H1 (cell line): ENCODE results near the gene FGGY. TPM values are rescaled to one million over a fixed set of nuclear protein-coding genes. Genes with fewer than 3 reads are reported as not detected.

ENCODE experiments used
- CTCF ChIA-PET: fragments of 300-600 bp; sonication (Branson Sonifier 250); formaldehyde crosslinking; loops from one replicate; lab custom pipeline; 2021; ENCODE audit not compliant: partially characterized antibody; lab: Charles Lee
- POLR2A ChIA-PET: fragments of 300-600 bp; sonication (Branson Sonifier 250); formaldehyde crosslinking; loops from one replicate; lab custom pipeline; 2021; ENCODE audit warnings: inconsistent platforms; ENCODE audit not compliant: partially characterized antibody; lab: Charles Lee
- DNase-seq, 2 experiments: peaks; one replicate each; pipeline versions ENCODE4 v3.0.0 to v3.0.0-alpha.2; 2010 to 2022; ENCODE audit warnings: low spot score in 2 of 2, low read depth in 1 of 2, mixed read lengths in 1 of 2
- FAIRE-seq: peaks from 2 replicates; lab custom pipeline; 2011; peaks lifted over from hg19 to GRCh38; lab: Jason Lieb, UNC
- H2AFZ ChIP-seq: 2 replicates; pipeline ENCODE4 v1.8.1; 2012; ENCODE audit warnings: low read length, inconsistent platforms
- H2AK5ac ChIP-seq: 2 replicates; pipeline ENCODE4 v1.6.1; 2013; ENCODE audit warnings: low read depth, low read length
- H2BK120ac ChIP-seq: replicated peaks from 2 replicates; pipeline ENCODE3; 2013; ENCODE audit warnings: low read depth, low read length, inconsistent platforms
- H2BK12ac ChIP-seq: 2 replicates; pipeline ENCODE4 v1.6.1; 2013; ENCODE audit warnings: low read depth, low read length
- H2BK15ac ChIP-seq: 2 replicates; pipeline ENCODE4 v1.6.1; 2013; ENCODE audit warnings: low read length
- H2BK20ac ChIP-seq: 2 replicates; pipeline ENCODE4 v1.6.1; 2013; ENCODE audit warnings: low read length
- H2BK5ac ChIP-seq: 2 replicates; pipeline ENCODE4 v1.6.1; 2013; ENCODE audit warnings: low read depth, low read length
- H3K14ac ChIP-seq: 2 replicates; pipeline ENCODE4 v1.6.1; 2013; ENCODE audit warnings: inconsistent platforms; ENCODE audit not compliant: insufficient read length
- H3K18ac ChIP-seq: 2 replicates; pipeline ENCODE4 v1.6.1; 2013; ENCODE audit warnings: low read length; ENCODE audit errors: extremely low read depth
- H3K23ac ChIP-seq: 2 replicates; pipeline ENCODE4 v1.6.1; 2013; ENCODE audit warnings: inconsistent platforms; ENCODE audit not compliant: insufficient read length
- H3K23me2 ChIP-seq: 2 replicates; pipeline ENCODE4 v1.6.1; 2013; ENCODE audit warnings: low read depth, low read length
- H3K27ac ChIP-seq: 2 replicates; pipeline ENCODE4 v1.6.1; 2011; ENCODE audit warnings: low read depth, low read length, inconsistent platforms
- H3K27me3 ChIP-seq, 4 experiments: replicated peaks in 1 of 4; 1 replicate in 1 of 4; 2 replicates in 3 of 4; pipeline versions ENCODE4 v1.6.1 to v1.8.1; 2011 to 2013; ENCODE audit warnings: low read length in 3 of 4, mild to moderate bottlenecking in 3 of 4, inconsistent platforms in 2 of 4, mixed read lengths in 2 of 4, moderate library complexity in 1 of 4; ENCODE audit not compliant: control insufficient read depth in 3 of 4, insufficient read depth in 3 of 4; ENCODE audit errors: extremely low read depth in 1 of 4
- H3K36me3 ChIP-seq, 4 experiments: 2 replicates each; pipeline versions ENCODE4 v1.6.1 to v1.8.1; 2011 to 2013; ENCODE audit warnings: mild to moderate bottlenecking in 4 of 4, low read length in 3 of 4, moderate library complexity in 2 of 4, control low read depth in 1 of 4, inconsistent platforms in 1 of 4; ENCODE audit not compliant: insufficient read depth in 4 of 4, control insufficient read depth in 2 of 4
- H3K4ac ChIP-seq: replicated peaks from 2 replicates; pipeline ENCODE3; 2013; ENCODE audit warnings: low read length, low read depth, mixed read lengths, inconsistent platforms; ENCODE audit not compliant: insufficient read length
- H3K4me1 ChIP-seq, 4 experiments: replicated peaks in 1 of 4; 1 replicate in 1 of 4; 2 replicates in 3 of 4; pipeline versions ENCODE4 v1.6.1 to v1.8.1; 2011 to 2013; ENCODE audit warnings: low read length in 3 of 4, inconsistent platforms in 2 of 4, mixed read lengths in 1 of 4; ENCODE audit not compliant: insufficient read depth in 4 of 4, control insufficient read depth in 3 of 4
- H3K4me2 ChIP-seq, 2 experiments: 2 replicates each; pipeline versions ENCODE4 v1.6.1 to v1.8.1; 2011 to 2013; ENCODE audit warnings: low read depth in 2 of 2, low read length in 2 of 2, control low read depth in 1 of 2, inconsistent platforms in 1 of 2, mild to moderate bottlenecking in 1 of 2; ENCODE audit not compliant: insufficient read depth in 1 of 2
- H3K4me3 ChIP-seq, 4 experiments: fragments of 200-600, 300-600 bp in 1 of 4; sonication (generic), shearing (Covaris generic), sonication (Bioruptor Twin) in 1 of 4; 2 replicates each; pipeline versions ENCODE4 v1.5.1 to v1.8.1; 2011 to 2016; ENCODE audit warnings: low read length in 4 of 4, low read depth in 3 of 4, control low read depth in 2 of 4, inconsistent platforms in 2 of 4, mild to moderate bottlenecking in 2 of 4, mixed read lengths in 1 of 4, moderate library complexity in 1 of 4; ENCODE audit not compliant: insufficient read depth in 2 of 4; ENCODE audit errors: extremely low read depth in 1 of 4
- H3K56ac ChIP-seq: replicated peaks from 2 replicates; pipeline ENCODE3; 2013; ENCODE audit warnings: low read depth, mild to moderate bottlenecking, mixed read lengths, low read length, inconsistent platforms; ENCODE audit not compliant: insufficient read length
- H3K79me1 ChIP-seq: 2 replicates; pipeline ENCODE4 v1.6.1; 2013; ENCODE audit warnings: low read depth, low read length, control low read depth
- H3K79me2 ChIP-seq, 2 experiments: 2 replicates each; pipeline versions ENCODE4 v1.6.1 to v1.8.1; 2012 to 2013; ENCODE audit warnings: low read length in 2 of 2, mild to moderate bottlenecking in 2 of 2, inconsistent platforms in 1 of 2; ENCODE audit not compliant: insufficient read depth in 2 of 2, control insufficient read depth in 1 of 2
- H3K9ac ChIP-seq, 4 experiments: replicated peaks in 1 of 4; 1 replicate in 1 of 4; 2 replicates in 3 of 4; pipeline versions ENCODE4 v1.6.1 to v1.8.1; 2011 to 2013; ENCODE audit warnings: low read depth in 3 of 4, low read length in 3 of 4, control low read depth in 2 of 4, mild to moderate bottlenecking in 2 of 4, moderate library complexity in 2 of 4, inconsistent platforms in 1 of 4; ENCODE audit errors: extremely low read depth in 1 of 4
- H3K9me3 ChIP-seq, 2 experiments: 2 replicates each; pipeline versions ENCODE4 v1.6.1 to v1.8.1; 2012 to 2013; ENCODE audit warnings: mild to moderate bottlenecking in 2 of 2, moderate library complexity in 2 of 2, control low read depth in 1 of 2, inconsistent platforms in 1 of 2, low read depth in 1 of 2, low read length in 1 of 2, mixed read lengths in 1 of 2; ENCODE audit not compliant: insufficient read depth in 2 of 2
- H4K20me1 ChIP-seq, 2 experiments: replicated peaks in 1 of 2; 2 replicates each; pipeline versions ENCODE3 to v1.8.1; 2011 to 2013; ENCODE audit warnings: inconsistent platforms in 2 of 2, low read length in 2 of 2, mild to moderate bottlenecking in 1 of 2; ENCODE audit not compliant: insufficient read depth in 2 of 2, control insufficient read depth in 1 of 2
- H4K5ac ChIP-seq: 2 replicates; pipeline ENCODE4 v1.6.1; 2013; ENCODE audit warnings: low read length, low read depth, mixed read lengths, inconsistent platforms; ENCODE audit not compliant: insufficient read length
- H4K8ac ChIP-seq: 2 replicates; pipeline ENCODE4 v1.8.0; 2013; ENCODE audit warnings: mild to moderate bottlenecking, moderate library complexity, low read length, inconsistent platforms; ENCODE audit not compliant: insufficient read depth; ENCODE audit errors: extremely low read depth
- H4K91ac ChIP-seq: replicated peaks from 2 replicates; pipeline ENCODE3; 2013; ENCODE audit warnings: low read length, mixed read lengths, inconsistent platforms; ENCODE audit not compliant: insufficient read length
- ASH2L ChIP-seq: fragments of 200-600, 300-600 bp; sonication (generic); IDR thresholded peaks from one replicate; pipeline ENCODE4 v1.7.1; 2017; ENCODE audit warnings: low read length
- BCL11A ChIP-seq, 2 experiments: IDR thresholded peaks; one replicate each; pipeline ENCODE4 v1.6.1; 2011; ENCODE audit warnings: low read depth in 2 of 2, low read length in 2 of 2, mild to moderate bottlenecking in 2 of 2
- CBX8 ChIP-seq: fragments of 300-800, 300-1000 bp; sonication (generic); IDR thresholded peaks from 2 replicates; pipeline ENCODE4 v1.7.1; 2016; ENCODE audit warnings: low read depth, low read length, borderline replicate concordance
- EZH2 ChIP-seq: fragments of 200-600 bp; sonication (generic); IDR thresholded peaks from 2 replicates; pipeline ENCODE4 v1.7.1; 2012; ENCODE audit warnings: low read depth, mild to moderate bottlenecking, moderate library complexity, low read length, inconsistent platforms; ENCODE audit not compliant: severe bottlenecking
- HDAC6 ChIP-seq: IDR thresholded peaks from one replicate; pipeline ENCODE4 v1.7.1; 2012; ENCODE audit warnings: low read depth, mild to moderate bottlenecking, inconsistent platforms, low read length, moderate library complexity
- KDM4A ChIP-seq: IDR thresholded peaks from one replicate; pipeline ENCODE4 v1.7.1; 2012; ENCODE audit warnings: low read depth, mild to moderate bottlenecking, moderate library complexity, low read length, inconsistent platforms; ENCODE audit not compliant: severe bottlenecking
- SAP30 ChIP-seq: fragments of 300-600 bp; sonication (generic); IDR thresholded peaks from 2 replicates; pipeline ENCODE4 v1.7.1; 2012; ENCODE audit warnings: low read length, moderate library complexity, mild to moderate bottlenecking, inconsistent platforms; ENCODE audit not compliant: insufficient read depth, insufficient replicate concordance
- SP2 ChIP-seq: IDR thresholded peaks from 2 replicates; pipeline ENCODE4 v1.6.1; 2012; ENCODE audit warnings: mild to moderate bottlenecking, low read length, inconsistent platforms
- SP4 ChIP-seq: IDR thresholded peaks from 2 replicates; pipeline ENCODE4 v1.6.1; 2012; ENCODE audit warnings: low read length, inconsistent platforms
- SUZ12 ChIP-seq: fragments of 200-600 bp; sonication (generic); IDR thresholded peaks from 2 replicates; pipeline ENCODE4 v1.6.1; 2012; ENCODE audit warnings: mild to moderate bottlenecking, inconsistent platforms, low read length, moderate library complexity, mixed read lengths
- TBP ChIP-seq: IDR thresholded peaks from 2 replicates; pipeline ENCODE4 v1.6.1; 2011; ENCODE audit warnings: low read depth, low read length, improper control_type of control experiment
- YY1 ChIP-seq: IDR thresholded peaks from 2 replicates; pipeline ENCODE4 v1.6.1; 2011; ENCODE audit warnings: low read depth, mild to moderate bottlenecking, low read length
- WGBS, 2 experiments: shearing (Covaris generic) in 1 of 2; methylation state at CpG; one replicate each; pipeline versions ENCODE4 v1.1.6 to v1.1.7; 2013 to 2015; ENCODE audit warnings: low lambda C conversion rate in 2 of 2, mixed read lengths in 2 of 2, inconsistent platforms in 1 of 2, low coverage in 1 of 2, missing lambda C conversion rate in 1 of 2; ENCODE audit not compliant: insufficient replicate concordance in 2 of 2, insufficient coverage in 1 of 2, insufficient read length in 1 of 2; ENCODE audit errors: extremely low coverage in 1 of 2, missing lambda C conversion rate in 1 of 2; 5-methylcytosine and 5-hydroxymethylcytosine counted together
- polyA plus RNA-seq, 7 experiments: library from polyadenylated mRNA; depleted of rRNA in 3 of 7; stranded (reverse) in 5 of 7; unstranded in 2 of 7; fragments of >200 nt in 5 of 7; fragments of 200-250 nt in 2 of 7; gene quantifications; 1 replicate in 5 of 7; 2 replicates in 1 of 7; 4 replicates in 1 of 7; pipeline versions ENCODE4 v1.2.1 to v1.2.3, GENCODE V29; 2011 to 2013; ENCODE audit warnings: missing spikeins in 2 of 7, mixed read lengths in 2 of 7
- total RNA-seq: library from RNA; stranded (reverse); fragmentation: NEBNext Ultra II Directional; extraction: Animal tissue kit (Norgen Biotek cat#: 25700); gene quantifications from 2 replicates; pipeline ENCODE4 v1.2.1, GENCODE V29; 2021
- TF ChIP-seq, protein P1 (sequence below): IDR thresholded peaks from 2 replicates; pipeline ENCODE4 v1.6.1; 2011; ENCODE audit warnings: low read depth, mild to moderate bottlenecking, low read length; ENCODE audit not compliant: insufficient read depth

The FGGY gene
- total and polyA plus RNA-seq, 2 of the 8 experiments (the other 6 are each of a cell fraction or from before 2014, with no cell fraction given), result 10.3 to 12.5 TPM

- Histone ChIP-seq H4K5ac (no peak overlapping the region), H3K23ac (no peak overlapping the region), H4K8ac (no peak overlapping the region), H2BK20ac (0 out of 2 replicates have a peak overlapping the region, but pooled peaks have one; percentile 55), H3K14ac (no peak overlapping the region), H3K36me3 (no peaks in the 10 kb centered on the region; a peak in 1 of 8 replicates), H3K4me2 (peak overlapping the region in 1 of 2 experiments; percentile 52; a peak in 2 of 4 replicates), H2AK5ac (no peak overlapping the region), H2BK120ac (no peak overlapping the region), H2AFZ (no peak overlapping the region), H4K91ac (no peak overlapping the region), H3K56ac (no peak overlapping the region), H3K23me2 (peaks cover 6% of the 10 kb centered on the region), H3K27ac (no peak overlapping the region), H4K20me1 (no peaks in the 10 kb centered on the region), H3K4me1 (peaks cover 0 to 7% (median 3%) of the 10 kb centered on the region in 4 experiments; a peak in 4 of 7 replicates), H3K4ac (no peak overlapping the region), H2BK15ac (peak overlapping the region; percentile 54; the same call in 1 of the 2 replicates), H3K9ac (no peak overlapping the region), H3K18ac (no peak overlapping the region), H3K79me1 (no peaks in the 10 kb centered on the region; the same call in 1 of the 2 replicates), H3K9me3 (0 out of 4 replicates have a peak, but pooled peaks cover 0 to 3% of the 10 kb centered on the region in 2 experiments), H2BK12ac (no peak overlapping the region; the same call in 1 of the 2 replicates), H3K79me2 (no peaks in the 10 kb centered on the region), H3K4me3 (no peak overlapping the region), H3K27me3 (no peaks in the 10 kb centered on the region), H2BK5ac (no peak overlapping the region)
- DNase-seq (no peak), FAIRE-seq (no peak)
- 79% methylated on average over 2 of the region's 2 CpGs; no CpG with 5 or more reads in 1 of the 2 experiments for WGBS, 2 experiments
- ChIA-PET POLR2A (no interaction called here), CTCF (interaction anchor here (0.7 kb wide), 2 partner anchors 23 to 286 kb away, joined by 3 read pairs; no protein-coding TSS in a partner anchor)
- no peak for TF ChIP-seq ASH2L
- no peak for TF ChIP-seq SAP30
- no peak for TF ChIP-seq KDM4A
- no peak for TF ChIP-seq SP4
- TF ChIP-seq SP2, result no peak
- no peak for TF ChIP-seq SUZ12
- no peak for TF ChIP-seq YY1
- TF ChIP-seq TBP, result no peak
- TF ChIP-seq, protein P1, sequence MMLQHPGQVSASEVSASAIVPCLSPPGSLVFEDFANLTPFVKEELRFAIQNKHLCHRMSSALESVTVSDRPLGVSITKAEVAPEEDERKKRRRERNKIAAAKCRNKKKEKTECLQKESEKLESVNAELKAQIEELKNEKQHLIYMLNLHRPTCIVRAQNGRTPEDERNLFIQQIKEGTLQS, result no peak
- TF ChIP-seq HDAC6, result no peak
- TF ChIP-seq EZH2, result no peak
- TF ChIP-seq BCL11A (IDR thresholded peaks at IDR 0.05; ENCODE audit: low read depth in 2 of 2, low read length in 2 of 2), result no peak
- TF ChIP-seq CBX8, result no peak
Observed at GRCh38 chr1:59298026-59298583, 1.2 kb downstream of the FGGY start.
